K562 (cell line): Measurements from ENCODE around the gene PARK7.

Source experiments
- AFF1 ChIP-seq, 2 experiments: fragments of 450-650 bp; IDR thresholded peaks; 2 replicates each; pipeline ENCODE4 v1.6.1; 2018; ENCODE audit warnings: mild to moderate bottlenecking in 2 of 2, low read depth in 1 of 2; ENCODE audit not compliant: partially characterized antibody in 2 of 2
- CHAMP1 ChIP-seq: fragments of 450-650 bp; IDR thresholded peaks from 2 replicates; pipeline ENCODE4 v1.6.1; 2016; ENCODE audit warnings: mild to moderate bottlenecking
- CTCF ChIP-seq, 3 experiments: IDR thresholded peaks in 2 of 3; conservative IDR thresholded peaks in 1 of 3; 2 replicates each; pipeline ENCODE4 v1.5.1; 2011 to 2012; ENCODE audit warnings: low read length in 3 of 3, mild to moderate bottlenecking in 3 of 3, control low read depth in 2 of 3, improper control_type of control experiment in 1 of 3, inconsistent platforms in 1 of 3, low read depth in 1 of 3, mixed read lengths in 1 of 3, moderate library complexity in 1 of 3; ENCODE audit not compliant: insufficient read depth in 2 of 3
- LEF1 ChIP-seq: fragments of 450-650 bp; IDR thresholded peaks from 2 replicates; pipeline ENCODE4 v1.6.1; 2016; ENCODE audit warnings: mild to moderate bottlenecking
- MEF2A ChIP-seq: IDR thresholded peaks from 2 replicates; pipeline ENCODE4 v1.6.1; 2011; ENCODE audit warnings: low read depth, mild to moderate bottlenecking, low read length, moderate library complexity; ENCODE audit not compliant: control insufficient read depth
- MXI1 ChIP-seq: IDR thresholded peaks from 2 replicates; pipeline ENCODE4 v1.6.1; 2011; ENCODE audit warnings: low read depth, mild to moderate bottlenecking, improper control_type of control experiment, low read length
- OTX1 ChIP-seq: fragments of 450-650 bp; formaldehyde crosslinking; IDR thresholded peaks from 2 replicates; pipeline ENCODE4 v1.4.0; 2022; ENCODE audit warnings: mild to moderate bottlenecking
- POLR2A ChIP-seq: fragments of 450-650 bp; conservative IDR thresholded peaks from 2 replicates; pipeline ENCODE4 v1.6.1; 2016
- ZBTB11 ChIP-seq, 3 experiments: fragments of 200-800 bp in 1 of 3; fragments of 250-450 bp in 1 of 3; fragments of 450-650 bp in 1 of 3; sonication (Bioruptor Pico) in 1 of 3; sonication (Bioruptor generic) in 1 of 3; formaldehyde crosslinking in 1 of 3; IDR thresholded peaks; 2 replicates each; pipeline versions ENCODE4 v1.6.1 to v1.8.0; 2016 to 2022; ENCODE audit warnings: mild to moderate bottlenecking in 2 of 3, missing genetic modification characterization in 2 of 3, missing compliant biosample characterization in 1 of 3, moderate library complexity in 1 of 3
- ZC3H11A ChIP-seq: IDR thresholded peaks from 2 replicates; pipeline ENCODE4 v1.6.1; 2012; ENCODE audit warnings: low read depth, low read length, improper control_type of control experiment
- ZKSCAN1 ChIP-seq: fragments of 150-350 bp; IDR thresholded peaks from 2 replicates; pipeline ENCODE4 v1.6.1; 2016; ENCODE audit warnings: low read depth, low read length
- ZNF263 ChIP-seq: sonication (generic); formaldehyde crosslinking; IDR thresholded peaks from 2 replicates; pipeline ENCODE4 v1.8.0; 2022; ENCODE audit warnings: mild to moderate bottlenecking, missing genetic modification reagents, borderline replicate concordance
- ZNF644 ChIP-seq: fragments of 200-800 bp; sonication (Bioruptor generic); IDR thresholded peaks from 2 replicates; pipeline ENCODE4 v1.6.1; 2016; ENCODE audit warnings: low read depth, missing genetic modification characterization, missing compliant biosample characterization

GRCh38 chr1:7970246-7970645 lies 8.7 kb downstream of the PARK7 start:
- no peak for TF ChIP-seq POLR2A
- no peak for TF ChIP-seq ZKSCAN1
- no peak for TF ChIP-seq LEF1
- no peak for TF ChIP-seq CTCF (IDR thresholded peaks at IDR 0.05 in 2 of 3, conservative IDR thresholded peaks at IDR 0.05 in 1 of 3; ENCODE audit: insufficient read depth in 2 of 3, low read depth in 1 of 3, low read length in 3 of 3)
- TF ChIP-seq AFF1 (IDR thresholded peaks at IDR 0.05; ENCODE audit: low read depth in 1 of 2, partially characterized antibody in 2 of 2) = no peak
- no peak for TF ChIP-seq ZNF263
- no peak for TF ChIP-seq MXI1
- no peak for TF ChIP-seq OTX1 (CRISPR knock-in tag)
- TF ChIP-seq ZC3H11A = no peak
- TF ChIP-seq MEF2A = no peak
- no peak for TF ChIP-seq CHAMP1
- no peak for TF ChIP-seq ZBTB11 (CRISPR knock-in tag; IDR thresholded peaks at IDR 0.05)
- TF ChIP-seq ZNF644 (tag) = no peak
